ENCODE data around the gene WWOX.
A peak's percentile ranks its signal among the peaks of the same experiment; 100 is the strongest.

DNA sequence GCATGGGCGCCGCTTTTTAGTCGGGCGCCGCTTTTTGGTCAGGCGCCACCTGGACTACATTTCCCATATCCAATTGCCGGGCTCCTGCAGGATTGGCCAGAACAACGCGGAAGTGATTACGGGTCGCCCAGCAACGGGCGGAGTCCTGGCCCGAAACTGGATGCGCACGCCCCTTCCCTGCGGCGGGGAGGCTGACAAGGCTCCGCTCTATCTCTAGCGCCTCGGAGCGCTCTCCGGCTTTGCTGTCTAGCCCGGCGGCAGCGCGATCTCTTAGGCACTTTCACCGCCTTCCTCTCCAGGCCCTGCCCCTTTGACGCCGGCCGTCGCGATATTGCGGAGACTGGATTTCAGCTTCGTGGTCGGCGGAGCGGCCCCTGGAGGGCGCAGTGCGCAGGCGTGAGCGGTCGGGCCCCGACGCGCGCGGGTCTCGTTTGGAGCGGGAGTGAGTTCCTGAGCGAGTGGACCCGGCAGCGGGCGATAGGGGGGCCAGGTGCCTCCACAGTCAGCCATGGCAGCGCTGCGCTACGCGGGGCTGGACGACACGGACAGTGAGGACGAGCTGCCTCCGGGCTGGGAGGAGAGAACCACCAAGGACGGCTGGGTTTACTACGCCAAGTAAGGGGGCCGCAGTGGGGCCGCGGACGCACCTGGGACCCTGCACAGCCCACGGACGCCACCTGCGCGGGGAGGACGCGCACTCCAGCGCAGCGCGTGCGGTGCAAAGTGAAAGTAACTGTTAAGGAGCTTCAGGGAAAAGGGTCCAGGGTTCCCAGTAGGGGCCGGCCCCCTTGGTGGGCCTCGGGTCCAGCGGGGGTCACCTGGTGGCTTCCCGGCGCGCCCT lies at the start of gene WWOX:
- TF ChIP-seq, protein P1, sequence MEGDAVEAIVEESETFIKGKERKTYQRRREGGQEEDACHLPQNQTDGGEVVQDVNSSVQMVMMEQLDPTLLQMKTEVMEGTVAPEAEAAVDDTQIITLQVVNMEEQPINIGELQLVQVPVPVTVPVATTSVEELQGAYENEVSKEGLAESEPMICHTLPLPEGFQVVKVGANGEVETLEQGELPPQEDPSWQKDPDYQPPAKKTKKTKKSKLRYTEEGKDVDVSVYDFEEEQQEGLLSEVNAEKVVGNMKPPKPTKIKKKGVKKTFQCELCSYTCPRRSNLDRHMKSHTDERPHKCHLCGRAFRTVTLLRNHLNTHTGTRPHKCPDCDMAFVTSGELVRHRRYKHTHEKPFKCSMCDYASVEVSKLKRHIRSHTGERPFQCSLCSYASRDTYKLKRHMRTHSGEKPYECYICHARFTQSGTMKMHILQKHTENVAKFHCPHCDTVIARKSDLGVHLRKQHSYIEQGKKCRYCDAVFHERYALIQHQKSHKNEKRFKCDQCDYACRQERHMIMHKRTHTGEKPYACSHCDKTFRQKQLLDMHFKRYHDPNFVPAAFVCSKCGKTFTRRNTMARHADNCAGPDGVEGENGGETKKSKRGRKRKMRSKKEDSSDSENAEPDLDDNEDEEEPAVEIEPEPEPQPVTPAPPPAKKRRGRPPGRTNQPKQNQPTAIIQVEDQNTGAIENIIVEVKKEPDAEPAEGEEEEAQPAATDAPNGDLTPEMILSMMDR (IDR thresholded peaks at IDR 0.05): peak in 2 of 4 donors; percentile 73 to 96
- peak; percentile 66 for TF ChIP-seq POLR2A (IDR thresholded peaks at IDR 0.05)

All from right lobe of liver (tissue), 4 donors.